Measurements from ENCODE around the gene RTEL1. TPM values are rescaled to one million over a fixed set of nuclear protein-coding genes. Genes with fewer than 3 reads are reported as not detected.

Gene RTEL1
- total RNA-seq, 2 experiments from 2014 or later: 49.8 to 54.3 TPM

DNA sequence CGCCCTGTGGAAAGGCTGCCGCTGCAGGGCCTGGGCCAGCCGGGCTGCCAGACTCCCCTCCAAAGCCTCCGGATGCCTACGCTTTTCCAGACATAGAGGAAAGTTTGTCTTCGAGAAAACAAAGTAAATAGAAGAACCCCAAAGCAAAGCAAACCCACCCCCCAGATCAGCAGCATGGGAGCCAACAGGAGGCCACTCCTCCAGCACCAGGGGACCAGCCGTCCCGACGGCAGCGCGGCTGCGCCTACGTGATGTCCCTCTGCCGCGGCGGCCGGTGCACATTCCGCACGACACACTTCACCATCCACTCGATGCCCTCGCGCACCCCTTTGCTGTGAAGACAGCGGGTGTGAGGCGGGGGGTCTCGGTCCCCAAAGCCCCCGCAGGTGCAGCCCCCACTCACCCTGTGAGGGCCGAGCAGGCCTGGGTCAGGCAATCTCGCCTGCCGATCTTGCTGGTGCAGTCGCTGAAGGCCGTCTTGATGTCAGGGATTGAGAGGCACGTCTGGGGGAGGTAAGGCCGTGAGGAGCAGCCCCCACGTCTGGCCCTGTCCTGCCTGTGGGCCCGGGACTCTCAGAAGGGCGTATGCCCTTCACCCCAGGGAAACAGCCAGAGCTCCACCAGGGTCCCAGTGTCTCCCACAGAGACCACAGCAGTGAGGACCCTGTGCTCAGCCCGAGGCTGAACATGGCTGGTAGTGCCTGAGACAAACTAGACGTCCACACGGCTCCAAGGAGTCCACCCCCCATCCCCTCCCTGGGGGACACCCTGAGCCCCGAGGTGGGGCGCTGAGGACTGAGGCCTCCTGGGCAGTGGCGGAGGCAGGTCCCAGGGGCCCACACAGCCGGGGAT, 42.3 kb downstream of the RTEL1 start:
- DNase-seq: no peak
- no peaks in the 10 kb centered on the region for H3K27me3 Mint-ChIP-seq (ENCODE audit: low read depth)
- no peak overlapping the region for H3K4me3 Mint-ChIP-seq
- no peaks in the 10 kb centered on the region for H3K9me3 Mint-ChIP-seq (ENCODE audit: insufficient read depth)
- peaks cover 9% of the 10 kb centered on the region for H3K4me1 Mint-ChIP-seq (ENCODE audit: low read depth)
- POLR2A ChIA-PET: no interaction called here
- no peak overlapping the region for H3K27ac Mint-ChIP-seq
- CTCF ChIA-PET: interaction anchor here (0.9 kb wide), 1 partner anchor 36 kb away, joined by 3 read pairs; the partner anchor contains the start of gene LIME1
- H3K36me3 Mint-ChIP-seq (ENCODE audit: low read depth): peaks cover 12% of the 10 kb centered on the region
- no peak for ATAC-seq

- Mint-ChIP-seq H3K27me3 (ENCODE audit: low read depth) (no peaks in the 10 kb centered on the region), H3K4me3 (no peak overlapping the region), H3K4me1 (ENCODE audit: low read depth) (peaks cover 11% of the 10 kb centered on the region), H3K27ac (no peak overlapping the region), H3K36me3 (ENCODE audit: low read depth) (peaks cover 16% of the 10 kb centered on the region), H3K9me3 (ENCODE audit: insufficient read depth) (no peaks in the 10 kb centered on the region)
- DNase-seq (no peak), ATAC-seq (no peak)
- ChIA-PET CTCF (interaction anchor here (0.9 kb wide), 1 partner anchor 35 kb away, joined by 3 read pairs; the partner anchor contains the start of gene LIME1), POLR2A (no interaction called here)
These were observed 42.9 kb downstream of the RTEL1 start for GRCh38 chr20:63701051-63701328.

- peaks cover 20% of the 10 kb centered on the region for H3K36me3 Mint-ChIP-seq (ENCODE audit: low read depth)
These were observed 43.4 kb downstream of the RTEL1 start for GRCh38 chr20:63701329-63702035.

DNA sequence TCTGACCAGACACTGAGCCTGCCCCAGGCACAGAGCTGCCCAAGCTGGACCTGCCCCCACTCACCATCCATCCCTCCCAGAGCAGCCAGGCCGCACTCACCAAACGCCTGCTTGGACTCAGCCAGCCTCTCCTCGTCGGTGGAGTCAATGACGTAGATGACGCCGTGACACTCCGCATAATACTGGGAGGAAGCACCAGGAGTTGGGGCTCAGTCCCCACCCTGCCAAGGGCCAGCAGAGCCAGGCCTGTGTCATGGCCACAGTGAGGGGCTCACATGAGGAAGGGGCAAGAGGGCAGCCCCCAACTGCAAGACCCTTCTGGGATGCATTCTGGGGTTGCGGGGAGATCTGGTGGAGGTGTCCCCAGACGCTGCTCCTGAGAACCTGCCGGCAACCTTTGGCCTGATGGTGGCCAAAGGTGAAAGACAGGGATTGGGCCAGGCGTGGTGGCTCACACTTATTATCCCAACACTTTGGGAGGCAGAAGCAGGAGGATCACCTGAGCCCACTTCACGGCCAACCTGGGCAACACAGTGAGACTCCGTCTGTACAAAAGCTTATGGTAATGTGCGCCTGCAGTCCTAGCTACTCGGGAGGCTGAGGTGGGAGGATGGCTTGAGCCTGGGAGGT, 44.0 kb downstream of the RTEL1 start:
- Mint-ChIP-seq H3K9me3 (ENCODE audit: insufficient read depth) (no peaks in the 10 kb centered on the region), H3K27me3 (ENCODE audit: low read depth) (no peaks in the 10 kb centered on the region), H3K4me3 (no peak overlapping the region), H3K36me3 (ENCODE audit: low read depth) (peaks cover 27% of the 10 kb centered on the region), H3K27ac (no peak overlapping the region), H3K4me1 (ENCODE audit: low read depth) (peaks cover 16% of the 10 kb centered on the region)
- no peak for ATAC-seq
- DNase-seq: no peak
- ChIA-PET CTCF (no interaction called here), POLR2A (no interaction called here)

More at GRCh38 chr20:63701329-63702035, 43.4 kb downstream of the RTEL1 start:
- Mint-ChIP-seq H3K4me1 (ENCODE audit: low read depth) (peaks cover 12% of the 10 kb centered on the region), H3K27ac (no peak overlapping the region), H3K27me3 (ENCODE audit: low read depth) (no peaks in the 10 kb centered on the region), H3K4me3 (no peak overlapping the region), H3K9me3 (ENCODE audit: insufficient read depth) (no peaks in the 10 kb centered on the region)
- POLR2A ChIA-PET: no interaction called here
- ATAC-seq: no peak
- CTCF ChIA-PET: interaction anchor here (0.9 kb wide), 1 partner anchor 35 kb away, joined by 3 read pairs; the partner anchor contains the start of gene LIME1
- DNase-seq: no peak

- CTCF ChIA-PET: no interaction called here
- Mint-ChIP-seq H3K27ac (no peak overlapping the region), H3K9me3 (ENCODE audit: insufficient read depth) (no peaks in the 10 kb centered on the region), H3K27me3 (ENCODE audit: low read depth) (no peaks in the 10 kb centered on the region), H3K4me3 (no peak overlapping the region), H3K4me1 (ENCODE audit: low read depth) (peaks cover 12% of the 10 kb centered on the region), H3K36me3 (ENCODE audit: low read depth) (peaks cover 27% of the 10 kb centered on the region)
- POLR2A ChIA-PET: no interaction called here
- ATAC-seq (no peak), DNase-seq (no peak)
These were observed 44.8 kb downstream of the RTEL1 start for GRCh38 chr20:63702751-63703470.

DNA sequence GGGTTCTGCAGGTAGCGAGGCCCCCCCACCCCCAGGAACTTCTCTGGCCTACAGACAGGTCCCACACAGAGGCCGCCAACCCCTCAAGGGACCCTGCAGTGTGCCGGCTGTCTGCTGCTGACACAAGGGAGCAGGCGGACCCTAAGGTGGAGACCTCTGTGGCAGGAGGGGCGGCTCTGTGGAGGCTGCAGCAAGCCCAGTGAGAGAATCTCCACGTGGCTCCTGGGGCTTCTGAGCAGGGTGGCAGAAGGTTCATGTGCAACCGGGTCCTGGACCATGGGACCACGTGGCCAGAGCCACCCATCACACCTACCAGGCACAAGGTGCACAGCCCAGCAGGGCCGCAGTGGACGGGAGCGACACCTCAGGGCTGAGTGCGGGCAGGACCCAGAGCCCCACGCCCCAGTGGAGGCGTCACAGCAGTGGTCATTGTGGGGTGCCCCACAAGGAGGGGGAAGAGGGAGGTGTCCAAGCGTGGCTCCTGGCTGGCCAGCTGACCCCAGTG, 45.4 kb downstream of the RTEL1 start:
- peaks cover 29% of the 10 kb centered on the region for H3K36me3 Mint-ChIP-seq (ENCODE audit: low read depth)
- no peak overlapping the region for H3K27ac Mint-ChIP-seq
- CTCF ChIA-PET: interaction anchor here (1.3 kb wide), 1 partner anchor 83 kb away, joined by 3 read pairs; no protein-coding TSS in a partner anchor

DNA sequence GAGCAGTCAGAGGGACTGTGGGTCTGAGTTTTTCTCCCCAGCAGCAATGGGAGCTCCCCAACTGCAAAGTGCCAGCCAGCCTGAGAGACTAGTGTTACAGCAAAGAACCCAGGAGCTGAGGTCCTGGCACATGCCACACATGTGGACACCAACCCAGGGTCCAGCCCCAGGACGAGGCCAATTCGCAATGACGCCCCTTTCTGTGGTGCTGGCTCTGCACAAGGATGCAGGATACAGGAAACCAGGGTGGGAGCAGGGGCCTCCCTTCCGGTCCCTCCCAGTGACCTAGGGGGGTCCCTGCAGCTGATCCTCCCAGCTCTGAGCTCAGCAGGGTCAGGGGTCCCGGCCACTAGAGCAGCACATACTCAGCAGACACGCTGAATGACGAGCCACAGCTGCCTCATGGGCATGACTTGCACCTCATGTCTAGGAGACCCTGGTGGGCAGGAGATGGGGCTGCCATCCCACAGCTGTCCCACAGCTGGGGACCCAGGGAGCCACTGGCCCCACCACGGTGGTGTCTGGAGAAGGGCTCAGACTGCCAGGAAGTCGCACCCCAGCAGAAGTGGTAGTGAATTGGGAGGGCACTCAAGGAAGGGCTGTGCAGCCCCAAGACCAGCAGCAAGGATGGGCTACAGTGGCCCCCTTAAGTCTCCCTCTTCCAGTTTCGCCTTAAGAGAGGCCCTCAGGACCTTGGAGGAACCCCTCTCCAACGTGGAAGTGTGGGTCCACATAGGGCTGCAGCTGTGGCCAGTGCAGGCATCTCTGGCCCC, 46.0 kb downstream of the RTEL1 start:
- Mint-ChIP-seq H3K27me3 (ENCODE audit: low read depth) (no peaks in the 10 kb centered on the region), H3K27ac (no peak overlapping the region), H3K9me3 (ENCODE audit: insufficient read depth) (no peaks in the 10 kb centered on the region), H3K4me3 (no peak overlapping the region), H3K36me3 (ENCODE audit: low read depth) (peaks cover 36% of the 10 kb centered on the region), H3K4me1 (ENCODE audit: low read depth) (peaks cover 20% of the 10 kb centered on the region)
- ChIA-PET POLR2A (interaction anchor here (1.3 kb wide), 1 partner anchor 9 kb away, joined by 3 read pairs; no protein-coding TSS in a partner anchor), CTCF (interaction anchor here (1.3 kb wide), 1 partner anchor 82 kb away, joined by 3 read pairs; no protein-coding TSS in a partner anchor)
- no peak for ATAC-seq
- DNase-seq: no peak

More for the DNA sequence above, 45.4 kb downstream of the RTEL1 start:
- no peaks in the 10 kb centered on the region for H3K9me3 Mint-ChIP-seq (ENCODE audit: insufficient read depth)
- no peaks in the 10 kb centered on the region for H3K27me3 Mint-ChIP-seq (ENCODE audit: low read depth)
- peaks cover 14% of the 10 kb centered on the region for H3K4me1 Mint-ChIP-seq (ENCODE audit: low read depth)
- H3K4me3 Mint-ChIP-seq: no peak overlapping the region
- POLR2A ChIA-PET: interaction anchor here (1.3 kb wide), 1 partner anchor 8 kb away, joined by 3 read pairs; no protein-coding TSS in a partner anchor
- ATAC-seq (no peak), DNase-seq (no peak)

DNA sequence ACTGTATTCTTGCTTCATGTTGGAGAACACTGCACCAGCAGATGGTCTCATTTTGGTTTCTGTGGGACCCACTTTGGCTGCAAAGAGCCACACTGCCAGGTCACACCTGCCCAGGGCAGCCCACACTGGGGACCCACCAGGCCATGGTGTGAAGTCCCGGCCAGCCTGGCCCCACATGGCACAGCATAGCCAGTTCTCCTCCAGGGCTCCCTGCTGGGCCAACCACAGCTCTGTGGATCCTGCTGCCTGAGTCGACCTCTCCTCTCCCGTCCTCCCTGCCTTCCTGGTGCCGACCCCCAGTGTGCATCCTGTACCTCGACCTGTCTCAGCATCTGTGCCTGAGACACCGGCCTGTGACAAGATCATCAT, 46.6 kb downstream of the RTEL1 start:
- ATAC-seq (no peak), DNase-seq (no peak)
- POLR2A ChIA-PET: interaction anchor here (1.3 kb wide), 1 partner anchor 9 kb away, joined by 3 read pairs; no protein-coding TSS in a partner anchor
- Mint-ChIP-seq H3K4me3 (no peak overlapping the region), H3K27ac (no peak overlapping the region), H3K27me3 (ENCODE audit: low read depth) (no peaks in the 10 kb centered on the region), H3K9me3 (ENCODE audit: insufficient read depth) (no peaks in the 10 kb centered on the region), H3K36me3 (ENCODE audit: low read depth) (peaks cover 40% of the 10 kb centered on the region), H3K4me1 (ENCODE audit: low read depth) (peaks cover 25% of the 10 kb centered on the region)
- CTCF ChIA-PET: interaction anchor here (1.3 kb wide), 1 partner anchor 82 kb away, joined by 3 read pairs; no protein-coding TSS in a partner anchor

DNA sequence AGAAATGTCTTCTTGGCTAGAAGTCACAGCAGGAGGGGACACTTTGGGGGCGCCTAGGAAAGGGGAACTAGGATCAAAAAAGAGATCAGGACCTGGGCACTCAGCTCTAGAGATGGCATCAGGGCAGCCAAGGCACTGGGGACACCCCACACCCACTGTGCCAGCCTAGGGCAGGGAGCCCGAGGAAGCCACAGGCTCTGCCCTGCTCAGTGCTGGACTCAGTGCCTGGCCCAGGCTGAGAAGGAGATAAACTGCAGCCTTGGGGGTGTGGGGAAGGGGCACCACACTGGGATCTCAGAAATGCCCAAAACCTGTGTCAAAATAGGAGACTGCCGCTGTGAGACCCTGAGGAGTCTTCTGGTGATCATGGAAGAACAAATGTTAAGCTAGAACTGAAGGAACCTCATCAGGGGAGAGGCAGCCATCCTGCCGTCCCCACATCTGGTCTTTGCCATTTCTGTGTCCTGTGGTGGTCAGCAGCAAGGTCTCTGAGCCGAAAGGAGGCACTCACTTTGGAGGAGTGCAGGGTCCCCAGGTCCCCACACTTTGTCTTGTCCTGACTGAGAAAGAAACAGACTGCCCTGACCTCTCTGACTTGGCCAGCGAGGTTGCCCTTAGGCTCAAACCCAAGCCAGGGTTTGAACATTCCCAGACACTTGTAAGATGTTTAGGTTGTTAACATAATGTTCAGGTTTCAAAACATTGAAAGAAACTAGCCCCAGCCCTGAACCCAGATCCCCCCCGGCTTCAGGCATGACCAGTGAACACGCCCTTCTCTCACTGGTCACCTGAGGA, 47.3 kb downstream of the RTEL1 start:
- Mint-ChIP-seq H3K4me1 (ENCODE audit: low read depth) (peaks cover 29% of the 10 kb centered on the region), H3K36me3 (ENCODE audit: low read depth) (peaks cover 42% of the 10 kb centered on the region), H3K27ac (no peak overlapping the region), H3K27me3 (ENCODE audit: low read depth) (no peaks in the 10 kb centered on the region), H3K4me3 (peak overlapping the region; percentile 90), H3K9me3 (ENCODE audit: insufficient read depth) (no peaks in the 10 kb centered on the region)
- ChIA-PET CTCF (interaction anchor here (1.4 to 4.2 kb wide), 4 partner anchors 32 to 159 kb away, joined by 5 to 70 read pairs (median 30); partner anchors contain the start of genes LIME1, SLC2A4RG and TPD52L2), POLR2A (no interaction called here)
- DNase-seq (no peak), ATAC-seq (no peak)
